ENCODE measurements around the gene SMAD3. TPM values are rescaled to one million over a fixed set of nuclear protein-coding genes. Genes with fewer than 3 reads are reported as not detected.

The SMAD3 gene
- total and polyA plus RNA-seq, 10 of the 15 experiments (the other 5 are each of a cell fraction or from before 2014, with no cell fraction given) = 5.6 to 43.2 (median 16.0) TPM

GRCh38 chr15:67144609-67145311 is 79.4 kb downstream of the SMAD3 start (continued):
- TF ChIP-seq CUX1 (IDR thresholded peaks at IDR 0.05; ENCODE audit: insufficient replicate concordance, low read depth, low read length) = no peak
- TF ChIP-seq NFIC (IDR thresholded peaks at IDR 0.05; ENCODE audit: low read depth, low read length) = no peak
- no peak for TF ChIP-seq NRF1 (conservative IDR thresholded peaks at IDR 0.05; ENCODE audit: low read depth, low read length)
- TF ChIP-seq CBX5 (IDR thresholded peaks at IDR 0.05; ENCODE audit: low read depth) = no peak
- TF ChIP-seq ZNF207 (IDR thresholded peaks at IDR 0.05; ENCODE audit: borderline replicate concordance) = no peak
- no peak for TF ChIP-seq USF1 (IDR thresholded peaks at IDR 0.05; ENCODE audit: borderline replicate concordance, extremely low read length, insufficient read depth, low read depth, low read length)
- no peak for TF ChIP-seq E2F4 (IDR thresholded peaks at IDR 0.05; ENCODE audit: low read depth, low read length)
- TF ChIP-seq HCFC1 (IDR thresholded peaks at IDR 0.05; ENCODE audit: low read length) = no peak
- TF ChIP-seq E2F8 (IDR thresholded peaks at IDR 0.05; ENCODE audit: low read depth, partially characterized antibody) = no peak
- no peak for TF ChIP-seq ASH2L (IDR thresholded peaks at IDR 0.05; ENCODE audit: borderline replicate concordance, low read depth)
- TF ChIP-seq RAD51 (IDR thresholded peaks at IDR 0.05) = no peak
- TF ChIP-seq PAX5 (IDR thresholded peaks at IDR 0.05; ENCODE audit: borderline replicate concordance, low read depth, low read length) = no peak
